Dendritic cell treated with granulocyte-macrophage colony-stimulating factor and Interleukin-4, amounts not matched to agents 40 ng/mL and 50 ng/mL, for 4 days (primary cell): ENCODE data around the gene MCTP1.
"Not testable (repeated sequence)": the region's sequence is repeated elsewhere in the genome, so short reads cannot be mapped to it uniquely, and the experiment has no call there.

Experiments used
- H3K27ac Mint-ChIP-seq: one replicate; pipeline ENCODE4 v1.8.0; 2022; ENCODE audit warnings: mild to moderate bottlenecking, mixed read lengths
- H3K27me3 Mint-ChIP-seq: one replicate; pipeline ENCODE4 v1.8.0; 2022; ENCODE audit warnings: mild to moderate bottlenecking, mixed read lengths
- H3K36me3 Mint-ChIP-seq: one replicate; pipeline ENCODE4 v1.8.0; 2022; ENCODE audit warnings: low read depth, mixed read lengths
- H3K4me1 Mint-ChIP-seq: one replicate; pipeline ENCODE4 v1.8.0; 2022; ENCODE audit warnings: low read depth, mixed read lengths
- H3K4me3 Mint-ChIP-seq: one replicate; pipeline ENCODE4 v1.8.0; 2022; ENCODE audit warnings: mild to moderate bottlenecking, moderate library complexity, mixed read lengths
- H3K9me3 Mint-ChIP-seq: one replicate; pipeline ENCODE4 v1.8.0; 2022; ENCODE audit warnings: mixed read lengths
- intact Hi-C: fragments of 100-400 bp; cut with micrococcal nuclease; formaldehyde crosslinking; loops from one replicate; pipeline ENCODE4 v1.15.0; 2022

Gene MCTP1

DNA sequence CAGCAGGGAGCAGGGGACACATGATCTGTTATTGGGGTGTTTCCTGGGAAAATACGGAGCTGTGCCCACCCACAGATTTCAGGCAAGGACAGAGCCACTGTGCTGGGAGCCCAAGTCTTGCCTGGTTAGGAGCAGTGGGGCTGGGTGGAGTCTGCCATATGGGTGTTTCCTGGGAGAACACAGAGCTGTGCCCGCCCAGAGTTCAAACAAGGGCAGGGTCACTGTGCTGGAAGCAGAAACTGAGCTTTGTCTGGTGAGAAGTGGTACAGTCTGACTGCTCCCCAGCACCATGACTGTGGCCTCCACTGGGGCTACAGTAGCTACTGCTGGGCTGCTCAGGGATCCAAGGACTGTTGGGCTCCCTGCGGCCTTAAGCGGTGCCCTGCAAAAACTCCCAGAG, 135.5 kb downstream of the MCTP1 start:
- Mint-ChIP-seq H3K4me3 (no peak overlapping the region), H3K4me1 (peaks cover 8% of the 10 kb centered on the region), H3K27me3 (no peaks in the 10 kb centered on the region), H3K9me3 (peaks cover 22% of the 10 kb centered on the region), H3K36me3 (no peaks in the 10 kb centered on the region), H3K27ac (no peak overlapping the region)
- intact Hi-C loops, result no loop called here

DNA sequence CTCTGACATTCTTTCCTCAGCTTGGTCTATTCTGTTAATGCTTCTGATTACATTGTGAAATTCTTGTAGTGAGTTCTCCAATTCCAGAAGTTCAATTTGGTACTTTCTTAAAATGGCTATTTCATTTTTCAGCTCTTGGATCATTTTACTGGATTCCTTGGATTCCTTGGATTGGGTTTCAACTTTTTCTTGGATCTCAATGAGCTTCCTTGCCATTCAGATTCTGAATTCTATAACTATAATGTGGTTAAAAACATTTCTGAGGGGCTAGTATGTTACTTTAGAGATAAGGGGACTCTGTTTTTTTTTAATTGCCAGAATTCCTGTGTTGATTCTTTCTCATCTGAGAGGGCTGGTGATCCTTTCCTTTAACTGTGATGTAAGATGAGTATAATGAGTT, 136.4 kb downstream of the MCTP1 start:
- Mint-ChIP-seq H3K36me3 (no peaks in the 10 kb centered on the region), H3K9me3 (peaks cover 22% of the 10 kb centered on the region), H3K4me1 (peaks cover 8% of the 10 kb centered on the region), H3K4me3 (no peak overlapping the region), H3K27me3 (no peaks in the 10 kb centered on the region), H3K27ac (no peak overlapping the region)
- intact Hi-C loops, result no loop called here

- H3K9me3 Mint-ChIP-seq, result peaks cover 22% of the 10 kb centered on the region
- not testable (repeated sequence) for H3K4me1 Mint-ChIP-seq, H3K27me3 Mint-ChIP-seq
Observed at GRCh38 chr5:95143858-95144257, 141.0 kb downstream of the MCTP1 start.

GRCh38 chr5:95142145-95142544, 142.7 kb downstream of the MCTP1 start:
- intact Hi-C loops, result no loop called here
- H3K27me3 Mint-ChIP-seq, result no peaks in the 10 kb centered on the region
- no peak overlapping the region for H3K27ac Mint-ChIP-seq
- no peak overlapping the region for H3K4me3 Mint-ChIP-seq
- H3K36me3 Mint-ChIP-seq, result no peaks in the 10 kb centered on the region
- H3K4me1 Mint-ChIP-seq, result no peaks in the 10 kb centered on the region
- H3K9me3 Mint-ChIP-seq, result peaks cover 7% of the 10 kb centered on the region

More at GRCh38 chr5:95143858-95144257, 141.0 kb downstream of the MCTP1 start:
- H3K4me3 Mint-ChIP-seq, H3K36me3 Mint-ChIP-seq, H3K27ac Mint-ChIP-seq, intact Hi-C loops: not testable (repeated sequence)

DNA sequence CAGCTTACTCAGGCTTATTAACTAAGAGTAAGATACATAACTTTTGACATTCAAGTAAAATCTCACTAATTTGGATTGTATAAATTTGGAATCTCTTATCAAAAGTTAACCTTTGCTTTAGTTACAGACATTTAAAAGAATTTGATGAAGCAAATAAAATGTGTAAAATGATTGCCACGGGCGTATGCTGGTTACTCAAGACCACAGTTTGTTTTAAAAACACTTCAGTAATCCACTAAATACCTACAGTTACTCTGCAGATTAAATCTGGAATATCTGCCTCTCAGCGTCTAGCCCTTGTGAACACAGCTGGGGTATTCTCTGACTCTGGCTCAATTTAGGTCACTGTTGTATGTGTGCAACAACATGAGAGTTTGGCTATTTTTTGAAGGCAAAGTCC, 143.8 kb downstream of the MCTP1 start:
- no peak overlapping the region for H3K27ac Mint-ChIP-seq
- no peak overlapping the region for H3K4me3 Mint-ChIP-seq
- H3K36me3 Mint-ChIP-seq, result no peaks in the 10 kb centered on the region
- H3K27me3 Mint-ChIP-seq, result no peaks in the 10 kb centered on the region
- H3K4me1 Mint-ChIP-seq, result no peaks in the 10 kb centered on the region
- no peaks in the 10 kb centered on the region for H3K9me3 Mint-ChIP-seq
- intact Hi-C loops, result no loop called here

DNA sequence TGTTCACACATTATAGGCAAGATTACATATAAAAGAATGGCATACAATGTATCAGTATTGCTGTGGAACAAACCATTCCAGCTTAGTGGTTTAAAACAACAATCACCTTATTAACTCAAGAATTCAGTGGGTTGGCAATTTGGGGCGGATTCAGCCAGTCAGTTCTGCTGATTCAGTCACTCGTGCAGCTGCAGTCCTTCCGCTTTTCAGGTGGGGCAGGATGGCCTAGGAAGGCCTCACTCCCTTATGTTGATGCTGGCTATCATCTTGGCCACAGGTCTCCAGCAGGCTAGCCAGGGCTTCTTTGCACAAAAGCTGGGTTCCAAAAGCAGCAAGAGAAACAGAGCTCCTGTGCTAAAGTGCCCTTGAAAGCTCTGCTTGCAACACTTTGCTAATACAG, 150.6 kb downstream of the MCTP1 start:
- H3K4me3 Mint-ChIP-seq, result no peak overlapping the region
- no peaks in the 10 kb centered on the region for H3K4me1 Mint-ChIP-seq
- H3K27ac Mint-ChIP-seq, result no peak overlapping the region
- intact Hi-C loops, result no loop called here
- H3K36me3 Mint-ChIP-seq, result no peaks in the 10 kb centered on the region
- H3K27me3 Mint-ChIP-seq, result no peaks in the 10 kb centered on the region
- H3K9me3 Mint-ChIP-seq, result no peaks in the 10 kb centered on the region

DNA sequence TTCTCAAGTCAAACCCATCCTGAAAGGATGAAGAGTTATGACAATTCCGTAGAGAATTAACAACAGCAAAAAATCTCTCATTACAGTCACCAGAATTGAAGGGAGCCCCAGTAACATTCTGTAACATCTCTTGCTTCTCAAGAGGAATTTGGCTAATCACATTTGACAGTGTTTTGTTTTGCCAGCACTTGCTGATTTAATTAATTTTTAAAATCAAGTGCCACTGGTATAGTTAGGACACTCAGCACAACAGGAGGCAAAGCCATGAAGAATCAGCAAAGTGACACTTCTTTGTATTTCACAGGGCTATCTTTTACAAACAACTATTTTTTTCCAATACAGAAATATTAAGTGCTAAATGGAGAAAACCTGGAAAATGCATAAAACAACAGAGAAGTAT, 152.8 kb downstream of the MCTP1 start:
- Mint-ChIP-seq H3K4me1 (no peaks in the 10 kb centered on the region), H3K27me3 (no peaks in the 10 kb centered on the region), H3K36me3 (no peaks in the 10 kb centered on the region), H3K27ac (no peak overlapping the region), H3K9me3 (no peaks in the 10 kb centered on the region), H3K4me3 (no peak overlapping the region)
- intact Hi-C loops, result no loop called here

- Mint-ChIP-seq H3K9me3 (no peaks in the 10 kb centered on the region), H3K27ac (no peak overlapping the region), H3K27me3 (no peaks in the 10 kb centered on the region), H3K4me3 (no peak overlapping the region), H3K4me1 (no peaks in the 10 kb centered on the region), H3K36me3 (no peaks in the 10 kb centered on the region)
- intact Hi-C loops, result no loop called here
Observed at GRCh38 chr5:95130941-95131340, 154.0 kb downstream of the MCTP1 start.

GRCh38 chr5:95124731-95125130, 160.2 kb downstream of the MCTP1 start:
- H3K27ac Mint-ChIP-seq, result no peak overlapping the region
- no peaks in the 10 kb centered on the region for H3K27me3 Mint-ChIP-seq
- no peaks in the 10 kb centered on the region for H3K36me3 Mint-ChIP-seq
- no peaks in the 10 kb centered on the region for H3K9me3 Mint-ChIP-seq
- intact Hi-C loops, result no loop called here
- no peaks in the 10 kb centered on the region for H3K4me1 Mint-ChIP-seq
- H3K4me3 Mint-ChIP-seq, result no peak overlapping the region

- H3K9me3 Mint-ChIP-seq, result no peaks in the 10 kb centered on the region
- intact Hi-C loops, result no loop called here
- H3K36me3 Mint-ChIP-seq, result no peaks in the 10 kb centered on the region
- no peak overlapping the region for H3K4me3 Mint-ChIP-seq
- no peaks in the 10 kb centered on the region for H3K4me1 Mint-ChIP-seq
- no peaks in the 10 kb centered on the region for H3K27me3 Mint-ChIP-seq
- no peak overlapping the region for H3K27ac Mint-ChIP-seq
Observed at GRCh38 chr5:95124101-95124500, 160.8 kb downstream of the MCTP1 start.

- Mint-ChIP-seq H3K9me3 (peaks cover 9% of the 10 kb centered on the region), H3K27me3 (no peaks in the 10 kb centered on the region), H3K27ac (no peak overlapping the region), H3K4me1 (no peaks in the 10 kb centered on the region), H3K4me3 (no peak overlapping the region), H3K36me3 (no peaks in the 10 kb centered on the region)
- intact Hi-C loops, result no loop called here
Observed at GRCh38 chr5:95114902-95115301, 170.0 kb downstream of the MCTP1 start.

DNA sequence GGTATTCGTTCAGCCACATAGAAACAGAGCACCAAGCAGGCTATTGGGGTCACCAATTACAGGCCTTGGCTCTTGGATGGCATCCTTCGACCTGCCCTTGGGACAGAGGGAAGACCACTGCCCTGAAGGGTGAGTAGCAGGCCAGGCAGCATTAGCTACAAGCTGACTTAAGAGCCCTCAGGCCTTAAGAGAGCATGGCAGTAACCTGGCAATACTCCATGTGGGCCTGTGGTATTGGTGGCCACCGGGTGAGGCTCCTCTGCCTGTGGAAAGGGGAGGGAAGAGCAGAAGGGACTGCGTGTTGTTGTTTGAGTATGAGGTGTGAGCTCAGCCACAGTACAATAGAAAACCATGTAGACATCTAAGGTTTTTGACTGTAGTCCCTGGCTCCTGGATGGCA, 170.6 kb downstream of the MCTP1 start:
- H3K4me3 Mint-ChIP-seq, result no peak overlapping the region
- intact Hi-C loops, result no loop called here

GRCh38 chr5:95113489-95113888, 171.4 kb downstream of the MCTP1 start:
- Mint-ChIP-seq H3K36me3 (no peaks in the 10 kb centered on the region), H3K27ac (no peak overlapping the region), H3K27me3 (no peaks in the 10 kb centered on the region), H3K4me1 (no peaks in the 10 kb centered on the region), H3K9me3 (peaks cover 9% of the 10 kb centered on the region), H3K4me3 (no peak overlapping the region)
- intact Hi-C loops, result no loop called here

More for the DNA sequence above, 170.6 kb downstream of the MCTP1 start:
- Mint-ChIP-seq H3K9me3 (peaks cover 9% of the 10 kb centered on the region), H3K4me1 (no peaks in the 10 kb centered on the region), H3K27me3 (no peaks in the 10 kb centered on the region), H3K36me3 (no peaks in the 10 kb centered on the region), H3K27ac (no peak overlapping the region)

- Mint-ChIP-seq H3K4me3 (no peak overlapping the region), H3K27me3 (no peaks in the 10 kb centered on the region), H3K36me3 (no peaks in the 10 kb centered on the region), H3K9me3 (peaks cover 9% of the 10 kb centered on the region), H3K27ac (no peak overlapping the region), H3K4me1 (no peaks in the 10 kb centered on the region)
- intact Hi-C loops, result no loop called here
Observed at GRCh38 chr5:95111141-95111540, 173.8 kb downstream of the MCTP1 start.

DNA sequence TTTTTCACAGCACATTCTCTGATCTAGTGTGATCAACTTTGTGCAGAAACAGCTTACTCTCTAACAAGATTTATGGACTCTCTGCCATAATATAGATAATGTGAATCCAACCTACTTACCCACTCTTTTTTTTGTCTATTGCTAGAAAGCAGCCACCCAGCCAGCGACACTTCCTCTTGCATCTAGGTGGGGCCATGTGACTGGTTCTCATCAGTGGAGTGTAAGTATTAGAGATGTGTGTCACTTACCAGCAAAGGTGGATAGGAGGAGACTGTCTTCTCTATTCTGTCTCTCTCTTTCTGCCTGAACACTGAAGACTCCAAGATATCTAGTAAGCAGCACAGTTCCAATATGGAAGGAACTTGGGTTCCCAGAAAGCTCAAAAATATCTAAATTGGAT, 174.8 kb downstream of the MCTP1 start:
- peaks cover under 1% of the 10 kb centered on the region for H3K9me3 Mint-ChIP-seq
- intact Hi-C loops, result no loop called here
- H3K27me3 Mint-ChIP-seq, result no peaks in the 10 kb centered on the region
- H3K4me1 Mint-ChIP-seq, result no peaks in the 10 kb centered on the region
- H3K27ac Mint-ChIP-seq, result no peak overlapping the region
- H3K36me3 Mint-ChIP-seq, result no peaks in the 10 kb centered on the region
- no peak overlapping the region for H3K4me3 Mint-ChIP-seq
